PC-9 (cell line): Measurements from ENCODE around the gene ZDHHC14.

Experiments used
- CTCF ChIP-seq: fragments of 200-600 bp; sonication (generic); conservative IDR thresholded peaks from 2 replicates; pipeline ENCODE4 v1.6.1; 2017; ENCODE audit warnings: mixed run types, antibody characterized with exemption, mild to moderate bottlenecking, moderate library complexity
- EZH2 ChIP-seq: fragments of 200-600 bp; sonication (generic); IDR thresholded peaks from 2 replicates; pipeline ENCODE4 v1.8.0; 2017; ENCODE audit warnings: antibody characterized with exemption, low read depth

GRCh38 chr6:157520596-157521361 lies 139.8 kb downstream of the ZDHHC14 start:
- TF ChIP-seq CTCF (no peak), EZH2 (no peak)
